GM18951 (cell line): ENCODE measurements around the gene TRIM47.

Experiments used
- POLR2A ChIP-seq: IDR thresholded peaks from 4 replicates; pipeline ENCODE4 v1.6.1; 2011; ENCODE audit warnings: mild to moderate bottlenecking; ENCODE audit not compliant: insufficient read length, insufficient read depth; ENCODE audit errors: extremely low read depth
- in situ Hi-C: fragments of 300-500 bp; cut with MboI; formaldehyde crosslinking; loops from one replicate; pipeline ENCODE4 v1.12.0; 2022; ENCODE audit warnings: low sequenced_read_pairs, mixed read lengths, inconsistent platforms; ENCODE audit not compliant: unreplicated experiment

TRIM47 gene

DNA sequence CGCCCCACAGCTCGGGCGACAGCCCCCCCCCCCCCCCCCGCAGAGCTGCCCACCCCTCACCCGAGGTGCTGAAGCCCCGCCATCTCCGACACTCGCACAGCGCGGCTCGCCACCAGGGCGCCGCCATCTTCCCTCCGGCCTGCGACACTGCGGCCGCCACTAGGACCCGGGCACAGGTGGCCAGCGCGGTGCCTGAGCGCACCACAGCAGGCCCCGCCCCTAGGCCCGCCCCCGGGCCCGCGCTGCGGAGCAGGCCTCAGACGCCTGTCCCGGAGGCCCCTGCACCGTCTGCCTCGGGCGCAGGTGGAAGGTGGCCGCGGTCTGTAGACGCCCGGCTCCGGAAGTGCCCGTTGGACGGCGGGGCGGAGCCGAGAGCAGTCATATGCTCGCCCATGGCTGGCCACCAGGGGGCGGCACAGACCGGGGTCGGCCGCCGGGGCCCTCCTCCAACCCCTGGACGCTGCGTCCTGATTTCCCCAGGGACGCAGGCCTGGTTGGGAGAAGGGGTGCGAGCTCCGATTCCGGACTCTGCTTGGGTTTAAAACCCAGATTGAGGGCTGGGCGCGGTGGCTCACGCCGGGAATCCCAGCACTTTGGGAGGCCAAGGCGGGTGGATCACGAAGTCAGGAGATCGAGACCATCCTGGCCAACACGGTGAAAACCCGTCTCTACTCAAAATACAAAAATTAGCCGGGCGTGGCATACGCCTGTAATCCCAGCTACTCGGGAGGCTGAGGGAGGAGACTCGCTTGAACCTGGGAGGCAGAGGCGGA lies 26.6 kb upstream of the TRIM47 start, which contains the start of gene MRPL38:
TSS of gene MRPL38 (minus strand) at position 136 of the 773 bp plus-strand sequence. CDS start at position 127, 9 bp downstream.
- in situ Hi-C loops: loop anchor here (25.0 kb wide), 1 partner anchor 382 kb away; no protein-coding TSS in a partner anchor

DNA sequence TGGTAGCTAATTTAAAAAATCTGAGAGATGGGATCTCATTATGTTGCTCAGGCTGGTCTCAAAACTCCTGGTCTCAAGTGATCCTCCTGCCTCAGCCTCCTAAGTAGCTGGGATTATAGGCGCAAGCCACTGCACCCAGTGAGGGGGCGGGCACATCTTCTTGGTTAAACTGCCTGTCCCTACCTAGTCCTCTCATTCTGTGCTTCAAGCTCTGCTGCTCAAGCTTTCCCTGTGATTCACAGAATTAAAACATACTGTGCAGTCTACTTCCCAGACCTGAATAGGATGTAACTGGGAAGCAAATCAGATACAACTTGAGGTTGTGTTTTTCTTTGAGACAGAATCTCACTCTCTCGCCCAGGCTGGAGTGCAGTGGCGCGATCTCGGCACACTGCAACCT lies 24.0 kb upstream of the TRIM47 start:
- in situ Hi-C loops: loop anchor here (25.0 kb wide), 1 partner anchor 385 kb away; no protein-coding TSS in a partner anchor
- no peak for TF ChIP-seq POLR2A

More for the DNA sequence above, 26.6 kb upstream of the TRIM47 start, which contains the start of gene MRPL38:
- peak; percentile 88 for TF ChIP-seq POLR2A

DNA sequence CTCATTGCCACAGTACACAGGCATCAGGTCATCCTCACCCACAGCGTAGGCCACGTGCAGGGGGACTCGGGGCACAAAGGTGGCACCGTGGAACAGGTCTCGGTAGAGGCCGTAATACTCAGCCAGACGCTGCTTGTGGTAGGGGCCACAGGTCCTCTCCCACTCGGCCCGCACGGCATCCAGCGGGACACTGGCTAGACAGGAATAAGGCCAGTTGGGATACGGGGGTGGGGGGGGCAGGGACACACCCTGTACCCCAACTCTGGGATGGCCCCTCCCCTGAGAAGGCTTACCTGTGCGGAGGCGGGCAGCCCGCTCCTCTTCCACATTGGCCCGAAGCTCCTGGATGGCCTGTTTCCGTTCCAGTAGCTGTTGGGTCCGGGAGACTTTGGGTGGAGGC lies 23.3 kb upstream of the TRIM47 start:
- in situ Hi-C loops: loop anchor here (25.0 kb wide), 1 partner anchor 386 kb away; no protein-coding TSS in a partner anchor
- no peak for TF ChIP-seq POLR2A

DNA sequence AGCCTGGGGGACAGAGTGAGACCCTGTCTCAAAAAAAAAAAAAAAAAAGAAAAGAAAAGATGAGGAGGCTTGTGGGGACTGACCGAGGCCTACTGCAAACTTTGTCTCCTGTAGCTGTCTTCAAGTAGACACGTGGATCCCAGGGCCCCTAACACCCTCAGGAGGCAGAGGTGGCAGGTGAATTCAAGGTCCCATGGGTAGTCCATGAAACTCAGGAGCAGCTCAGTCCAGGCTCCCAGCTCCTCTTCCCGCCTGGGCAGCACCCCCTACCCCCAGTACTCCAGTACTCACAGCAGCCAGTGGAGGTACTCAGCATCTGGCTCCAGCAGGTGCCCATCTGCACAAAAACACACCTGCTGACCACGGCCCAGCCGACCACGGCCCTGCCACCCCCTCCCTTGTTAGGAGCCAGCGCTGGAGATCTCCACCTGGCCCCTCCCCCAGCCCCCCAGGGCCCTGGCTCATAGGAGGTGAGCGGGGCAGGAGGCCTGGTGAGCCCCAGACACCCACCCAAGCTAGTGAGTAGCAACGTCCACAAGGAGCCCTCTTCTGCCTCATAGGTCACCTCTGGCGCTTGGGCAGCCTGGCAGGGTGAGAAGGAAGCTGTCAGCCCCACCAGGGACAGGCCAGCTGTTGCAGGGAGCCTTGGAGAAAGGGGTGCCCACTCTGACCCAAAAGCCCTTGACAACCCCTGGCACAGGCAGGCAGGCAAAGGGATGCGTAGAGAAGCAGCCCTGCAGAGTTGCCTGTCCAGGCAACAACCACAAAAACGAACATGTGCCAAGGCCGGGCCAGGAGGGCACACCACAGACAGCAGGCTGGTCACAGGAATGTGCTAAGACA lies 22.5 kb upstream of the TRIM47 start:
- TF ChIP-seq POLR2A: no peak
- in situ Hi-C loops: loop anchor here (25.0 kb wide), 1 partner anchor 386 kb away; no protein-coding TSS in a partner anchor

DNA sequence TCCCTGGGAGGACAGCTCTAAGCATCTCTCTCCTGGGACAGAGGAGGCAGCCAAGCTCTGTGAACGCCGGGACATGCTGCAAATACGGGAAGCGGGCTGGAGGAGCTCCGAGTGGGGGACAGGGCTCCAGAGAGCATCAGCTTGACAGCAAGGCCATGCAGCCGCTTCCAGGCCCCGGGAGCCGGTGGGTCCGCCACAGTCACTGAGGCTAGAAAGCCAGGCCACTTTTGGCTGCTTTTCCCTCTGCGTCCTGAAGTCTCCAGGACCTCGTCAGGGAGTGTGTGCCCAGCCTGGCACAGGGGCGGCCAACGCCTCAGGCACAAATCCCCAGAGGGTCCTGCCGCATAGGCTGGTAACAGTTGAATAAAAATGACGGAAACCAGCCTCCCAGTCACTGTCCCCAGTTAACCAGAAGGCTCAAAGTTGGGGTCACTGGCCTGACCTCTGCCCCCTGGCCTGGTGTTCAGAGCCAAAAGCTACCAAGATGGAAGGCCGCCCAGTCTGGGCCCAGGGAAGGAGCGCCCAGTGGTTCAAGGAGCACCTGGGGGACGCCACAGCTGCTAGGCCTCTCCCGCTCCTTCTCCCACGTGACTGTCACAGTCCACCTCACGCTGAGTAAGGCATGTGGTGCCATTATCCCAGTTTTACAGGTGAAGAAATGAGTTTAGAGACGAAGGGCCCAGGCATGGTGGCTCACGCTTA lies 21.5 kb upstream of the TRIM47 start:
- in situ Hi-C loops: loop anchor here (25.0 kb wide), 1 partner anchor 387 kb away; no protein-coding TSS in a partner anchor

DNA sequence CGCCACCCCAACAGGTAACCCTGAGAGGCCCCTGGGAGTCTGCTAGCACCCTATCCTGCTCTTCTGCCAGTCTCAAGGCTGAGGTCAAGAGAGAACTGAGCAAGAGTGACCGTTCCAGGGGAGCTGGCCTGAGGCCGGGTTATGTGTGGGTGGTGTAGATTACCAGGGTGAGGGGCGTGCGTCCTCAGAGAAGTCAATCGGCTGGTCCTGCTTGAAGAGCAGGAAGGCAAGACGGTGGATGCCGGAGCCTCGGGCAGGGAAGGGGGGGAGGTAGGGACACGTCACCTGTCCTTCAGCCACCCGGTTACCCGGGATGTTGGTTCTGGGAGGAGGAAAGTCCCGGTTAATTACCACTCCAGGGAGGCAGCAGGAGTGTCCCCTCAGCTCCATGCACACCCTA lies 21.0 kb upstream of the TRIM47 start:
- in situ Hi-C loops: no loop called here
- no peak for TF ChIP-seq POLR2A

More for the DNA sequence above, 21.5 kb upstream of the TRIM47 start:
- no peak for TF ChIP-seq POLR2A

DNA sequence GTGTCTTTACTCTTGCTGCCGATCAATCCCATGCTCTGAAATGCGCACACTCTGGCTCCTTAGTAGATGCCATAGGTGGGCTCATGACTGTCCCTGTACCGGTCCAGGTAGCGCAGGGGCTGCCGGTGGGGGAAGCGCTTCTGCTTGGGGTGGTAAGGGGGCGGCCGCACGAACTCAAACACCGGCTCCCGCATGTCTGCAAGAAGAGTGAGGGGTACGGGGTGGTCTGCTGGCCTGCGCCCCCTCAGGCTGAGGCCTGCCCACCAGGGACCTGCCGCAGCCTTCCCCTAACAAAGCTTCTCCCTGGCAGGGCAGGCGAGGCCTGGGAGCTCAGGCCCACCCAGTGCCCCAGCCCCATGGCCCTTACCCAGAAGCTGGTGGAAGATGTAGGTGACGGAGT lies 20.4 kb upstream of the TRIM47 start:
- in situ Hi-C loops: no loop called here
- TF ChIP-seq POLR2A: no peak

DNA sequence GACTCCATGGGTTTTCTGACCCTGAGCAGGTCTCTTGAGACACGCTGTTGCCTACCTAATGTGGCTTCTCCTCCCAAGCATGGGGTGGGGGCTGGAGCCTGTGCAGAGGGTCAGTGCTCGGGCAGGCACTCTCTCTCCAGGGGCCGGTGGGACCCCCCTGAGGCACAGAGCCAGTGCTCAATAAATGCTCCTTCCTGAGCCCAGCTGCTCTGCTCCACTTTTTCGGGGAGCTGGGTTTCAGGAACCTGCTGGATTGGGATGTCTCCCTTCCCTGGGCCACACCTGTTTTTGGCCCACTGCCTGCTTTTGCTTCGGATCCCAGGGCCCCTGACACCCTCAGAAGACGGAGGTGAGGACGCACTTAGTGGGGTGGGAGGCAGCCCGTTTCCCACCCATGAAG lies 19.7 kb upstream of the TRIM47 start:
- in situ Hi-C loops: no loop called here
- TF ChIP-seq POLR2A: no peak

DNA sequence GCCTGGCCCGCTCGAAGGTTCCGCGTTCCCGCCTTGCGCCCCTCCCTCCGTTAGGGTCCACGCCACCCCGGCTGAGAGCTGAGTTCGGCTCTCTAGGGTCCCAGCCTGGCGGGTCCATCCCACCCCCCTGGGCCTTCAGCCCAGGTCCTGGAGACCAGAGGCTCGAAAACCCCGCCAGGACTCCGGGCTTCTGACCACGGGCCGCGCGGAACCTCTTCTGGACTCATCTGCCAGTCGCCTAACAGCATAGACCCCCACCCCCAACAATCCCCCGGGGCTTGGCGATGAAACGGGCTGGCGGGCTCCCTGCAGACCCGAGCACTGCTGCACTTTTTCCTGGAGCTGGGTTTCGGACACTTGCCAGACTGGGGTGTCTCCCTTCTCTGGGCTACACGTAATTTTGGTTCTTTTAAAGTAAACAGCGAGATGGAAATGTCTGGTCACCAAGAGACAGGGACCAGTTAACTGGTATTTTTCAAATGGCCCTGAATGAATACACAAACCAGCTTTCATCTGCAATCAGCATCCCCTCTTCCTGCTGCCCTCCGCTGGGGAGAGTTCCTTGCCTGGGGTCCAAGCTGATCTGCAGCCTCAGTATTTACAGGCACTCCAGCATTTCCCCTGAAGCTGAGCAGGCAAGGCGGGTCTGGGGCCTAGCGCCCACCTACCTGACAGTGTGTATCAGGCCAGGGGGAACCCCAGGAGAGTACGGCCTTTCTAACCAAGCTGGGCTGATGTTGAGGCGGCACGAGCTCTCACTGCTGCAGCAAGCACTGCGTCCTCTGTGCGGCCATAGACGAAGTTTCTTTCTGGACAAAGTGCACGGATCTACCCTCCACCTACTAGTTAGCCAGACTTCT lies 19.0 kb upstream of the TRIM47 start:
- in situ Hi-C loops: no loop called here
- no peak for TF ChIP-seq POLR2A

DNA sequence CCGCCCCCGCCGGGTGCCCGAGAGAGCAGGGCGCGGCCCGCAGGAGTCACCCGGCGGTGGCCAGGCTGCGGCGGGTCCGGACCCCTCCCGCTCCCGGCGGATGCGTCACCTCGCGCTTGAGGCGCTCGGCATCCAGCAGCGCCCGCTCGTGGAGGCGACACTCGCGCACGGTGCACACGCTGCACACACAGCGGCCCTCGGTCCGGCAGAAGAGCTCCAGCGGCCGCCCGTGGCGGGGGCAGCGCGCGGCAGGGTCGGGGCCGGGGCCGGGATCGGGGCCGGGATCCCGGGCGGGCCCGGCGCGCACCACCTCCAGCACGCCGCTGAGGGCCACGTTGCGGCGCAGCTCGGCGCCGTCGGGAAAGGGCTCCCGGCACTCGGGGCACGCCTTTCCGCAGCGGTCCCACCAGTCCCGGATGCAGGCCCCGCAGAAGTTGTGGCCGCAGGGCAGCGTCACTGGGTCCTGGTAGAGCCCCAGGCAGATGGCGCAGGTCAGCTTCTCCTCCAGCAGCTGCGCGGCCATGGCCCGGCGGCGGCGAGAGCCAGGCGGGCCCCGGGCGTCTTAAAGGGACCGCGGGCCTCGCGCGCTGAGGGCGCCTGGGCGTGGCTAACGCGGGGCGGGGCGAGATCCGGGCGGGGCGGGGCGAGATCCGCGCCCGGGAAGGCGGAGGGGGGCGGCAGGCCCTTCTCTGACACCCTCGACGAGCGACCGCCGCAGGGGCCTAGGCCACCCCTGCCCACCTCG lies 18.2 kb upstream of the TRIM47 start, which contains the start of gene TRIM65:
TSS of gene TRIM65 (minus strand) at position 537 of the 745 bp plus-strand sequence. CDS start at position 523, 14 bp downstream.
- in situ Hi-C loops: no loop called here
- peak; percentile 86 for TF ChIP-seq POLR2A
